Inflammatory macrophage treated with lipopolysaccharide for 4 hours (primary cell): ENCODE measurements around the gene ZNRF3.
"Not testable (repeated sequence)": the region's sequence is repeated elsewhere in the genome, so short reads cannot be mapped to it uniquely, and the experiment has no call there.

ENCODE experiments used
- DNase-seq: peaks from one replicate; pipeline ENCODE4 v3.0.0-alpha.2; 2020

Gene ZNRF3

GRCh38 chr22:28882878-28883656 lies at the start of gene ZNRF3:
Gene ZNRF3 (plus strand): TSS chr22:28883572. CDS start chr22:28883767, 195 bp downstream.
- peak; percentile 93 for DNase-seq

- no peak for DNase-seq
Measured at GRCh38 chr22:28835630-28836189, 47.7 kb upstream of the ZNRF3 start.

GRCh38 chr22:28837640-28838039 lies 45.7 kb upstream of the ZNRF3 start:
- DNase-seq = no peak

DNA sequence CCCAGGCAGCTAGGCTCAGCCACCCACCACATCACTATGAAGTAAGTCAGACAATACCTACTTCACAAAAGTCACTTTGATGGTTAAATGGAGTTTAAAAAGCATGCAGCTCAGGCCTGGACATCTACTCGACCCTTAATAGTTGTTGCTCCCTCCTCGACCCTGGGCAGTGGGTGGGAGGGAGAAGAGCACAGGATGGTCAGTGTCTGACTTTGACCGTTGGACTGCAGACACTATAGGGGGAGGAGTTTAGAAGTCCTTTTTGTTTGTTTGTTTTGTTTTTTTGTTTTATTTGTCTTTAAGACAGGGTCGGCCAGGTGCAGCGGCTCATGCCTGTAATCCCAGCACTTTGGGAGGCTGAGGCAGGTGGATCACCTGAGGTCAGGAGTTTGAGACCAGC lies 44.4 kb upstream of the ZNRF3 start:
- DNase-seq = no peak

GRCh38 chr22:28841111-28841510 lies 42.3 kb upstream of the ZNRF3 start:
- DNase-seq = no peak

DNA sequence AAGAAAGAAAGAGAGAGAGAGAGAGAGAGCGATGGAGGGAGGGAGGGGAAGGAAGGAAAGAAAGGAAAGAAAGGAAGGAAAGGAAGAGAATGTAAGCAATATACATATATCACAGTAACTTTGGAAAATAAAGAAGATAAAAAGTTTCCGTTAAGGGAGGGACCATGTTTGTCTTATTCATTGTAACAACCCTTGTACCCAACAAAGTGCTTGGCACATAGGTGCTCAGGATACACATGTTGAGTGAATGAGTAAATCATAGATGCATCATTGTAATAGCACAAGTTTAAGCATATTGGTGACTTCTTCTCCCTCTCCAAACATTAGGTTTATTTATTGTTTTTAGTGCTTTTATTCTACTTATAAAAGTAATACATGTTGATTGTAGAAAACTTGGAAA lies 39.7 kb upstream of the ZNRF3 start:
- no peak for DNase-seq

DNA sequence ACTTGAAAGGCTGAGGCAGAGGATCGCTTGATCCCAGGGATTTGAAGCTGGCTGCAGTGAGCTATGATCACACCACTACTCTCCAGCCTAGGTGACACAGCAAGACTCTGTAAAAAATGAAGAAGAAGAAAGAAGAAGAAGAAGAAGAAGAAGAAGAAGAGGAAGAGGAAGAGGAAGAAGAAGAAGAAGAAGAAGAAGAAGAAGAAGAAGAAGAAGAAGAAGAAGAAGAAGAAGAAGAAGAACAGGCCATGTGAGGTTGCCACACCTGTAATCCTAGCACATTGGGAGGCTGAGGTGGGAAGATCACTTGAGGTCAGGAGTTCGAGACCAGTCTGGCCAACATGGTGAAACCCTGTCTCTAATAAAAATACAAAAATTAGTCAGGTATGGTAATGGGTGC lies 39.1 kb upstream of the ZNRF3 start:
- not testable (repeated sequence) for DNase-seq

DNA sequence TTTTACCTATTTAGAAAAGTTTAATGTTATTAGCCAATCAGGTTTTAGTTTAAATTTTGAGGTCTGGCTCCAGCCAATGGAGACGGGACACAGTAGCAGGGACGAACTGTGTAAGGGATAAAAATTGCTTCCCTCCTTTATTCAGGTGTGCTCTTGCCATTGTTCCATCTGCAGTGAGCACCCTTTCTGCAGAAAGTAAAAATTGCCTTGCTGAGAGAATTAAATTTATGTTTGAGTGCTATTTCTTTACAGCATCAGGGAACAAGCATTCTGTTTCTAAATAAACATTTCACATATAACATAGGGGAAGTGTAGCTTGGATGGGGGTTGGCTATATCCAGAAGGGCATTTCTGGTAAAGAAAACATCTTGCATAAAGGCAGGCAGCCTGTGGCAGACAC lies 36.4 kb upstream of the ZNRF3 start:
- DNase-seq = no peak

- DNase-seq = peak; percentile 44
Measured at GRCh38 chr22:28855355-28856094, 27.8 kb upstream of the ZNRF3 start.

DNA sequence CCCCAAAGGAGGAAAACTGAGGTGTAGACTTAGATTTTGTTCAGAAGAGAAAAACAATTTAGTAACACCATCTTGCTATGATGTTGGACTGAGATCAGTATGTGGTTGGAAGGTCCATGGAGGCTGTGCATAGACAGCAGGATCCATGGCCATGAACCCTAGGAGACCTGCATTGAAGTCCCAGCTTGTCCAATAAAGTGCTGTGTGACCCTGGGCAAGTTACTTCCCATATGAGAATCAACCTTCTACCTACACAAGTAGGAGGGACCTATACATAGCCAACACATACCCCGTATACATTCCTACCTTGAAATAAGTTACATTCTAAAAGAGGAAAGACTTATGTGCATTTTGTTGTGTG lies 27.3 kb upstream of the ZNRF3 start:
- DNase-seq = no peak

- DNase-seq = no peak
Measured at GRCh38 chr22:28857288-28857687, 26.1 kb upstream of the ZNRF3 start.

GRCh38 chr22:28864878-28865596 lies 18.3 kb upstream of the ZNRF3 start:
- no peak for DNase-seq

DNA sequence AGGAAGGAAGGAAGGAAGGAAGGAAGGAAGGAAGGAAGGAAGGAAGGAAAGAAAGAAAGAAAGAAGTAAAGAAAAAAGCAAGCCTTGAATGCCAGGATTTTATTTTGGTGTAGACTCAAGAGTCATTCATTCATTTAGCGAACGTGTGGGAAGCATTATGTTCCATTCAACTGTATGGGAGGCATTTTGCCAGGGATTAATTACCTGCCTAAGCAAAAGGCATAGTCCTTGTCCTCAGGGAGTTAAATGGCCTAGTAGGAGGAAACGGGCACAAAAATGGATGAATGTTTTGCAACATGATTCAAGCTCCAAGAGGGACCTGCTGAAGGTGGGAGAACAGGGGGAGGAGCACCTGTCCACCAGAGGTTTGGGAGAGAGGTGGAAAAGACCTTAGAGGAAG lies 16.2 kb upstream of the ZNRF3 start:
- DNase-seq = no peak

DNA sequence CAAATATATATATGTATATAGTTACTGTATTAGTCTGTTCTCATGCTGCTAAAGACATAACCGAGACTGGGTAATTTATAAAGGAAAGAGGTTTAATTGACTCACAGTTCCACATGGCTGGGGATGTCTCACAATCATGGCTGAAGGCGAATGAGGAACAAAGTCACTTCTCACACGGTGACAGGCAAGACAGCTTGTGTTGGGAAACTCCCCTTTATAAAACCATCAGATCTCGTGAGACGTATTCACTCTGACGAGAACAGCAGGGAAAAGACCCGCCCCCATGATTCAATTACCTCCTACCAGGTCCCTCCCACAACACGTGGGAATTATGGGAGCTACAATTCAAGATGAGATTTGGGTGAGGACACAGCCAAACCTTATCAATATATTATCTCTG lies 15.0 kb upstream of the ZNRF3 start:
- DNase-seq = peak; percentile 94

- DNase-seq = no peak
Measured at GRCh38 chr22:28869736-28870135, 13.6 kb upstream of the ZNRF3 start.

- no peak for DNase-seq
Measured at GRCh38 chr22:28873183-28873963, 10.0 kb upstream of the ZNRF3 start.

DNA sequence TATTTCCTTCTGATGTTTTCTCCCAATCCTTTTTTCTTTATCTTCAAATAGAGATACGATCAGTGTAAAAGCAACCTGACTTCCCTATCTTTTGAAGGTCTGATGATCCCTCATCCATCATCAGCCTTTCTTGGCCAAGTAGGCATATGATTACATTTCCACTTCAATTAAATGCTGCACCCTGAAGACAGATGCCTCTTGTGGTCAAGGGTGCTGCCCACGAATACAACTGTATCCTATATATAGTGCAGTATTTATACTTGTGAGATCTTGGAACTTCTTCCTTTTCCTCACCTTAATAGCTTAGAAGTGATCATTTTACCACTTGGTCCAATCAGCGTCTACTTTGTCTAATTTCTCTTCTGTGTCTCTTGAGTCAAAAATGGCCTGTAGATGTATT lies 9.3 kb upstream of the ZNRF3 start:
- DNase-seq = no peak

GRCh38 chr22:28874811-28875320 lies 8.5 kb upstream of the ZNRF3 start:
- DNase-seq = no peak

DNA sequence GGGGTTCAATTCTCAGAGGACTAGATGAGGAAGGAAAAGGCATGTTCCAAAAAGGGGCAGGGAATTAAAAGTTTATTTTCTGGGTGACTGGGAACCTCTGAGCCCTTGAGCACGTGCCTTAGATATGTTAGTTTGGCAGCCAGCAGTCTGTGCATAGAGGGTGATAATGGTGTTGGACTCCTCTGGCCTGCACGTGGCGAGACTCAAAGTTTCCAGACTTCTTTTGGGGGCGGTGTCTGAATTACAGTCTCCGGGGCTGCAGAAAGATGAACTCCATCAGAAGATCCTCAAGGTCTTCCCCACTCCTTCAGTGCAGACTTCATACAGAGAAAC lies 861 bp upstream of the ZNRF3 start:
- no peak for DNase-seq

DNA sequence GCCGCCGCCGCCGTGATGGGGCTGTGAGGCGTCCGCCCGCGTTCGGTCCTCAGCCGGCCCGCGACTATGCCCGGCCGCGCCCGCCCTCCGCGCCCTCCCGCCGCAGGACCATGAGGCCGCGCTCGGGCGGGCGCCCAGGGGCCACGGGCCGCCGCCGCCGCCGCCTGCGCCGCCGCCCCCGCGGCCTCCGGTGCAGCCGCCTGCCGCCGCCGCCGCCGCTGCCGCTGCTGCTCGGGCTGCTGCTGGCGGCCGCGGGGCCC lies 215 bp downstream of the ZNRF3 start:
- DNase-seq = no peak

- DNase-seq = peak; percentile 15
Measured at GRCh38 chr22:28883917-28884746, 760 bp downstream of the ZNRF3 start.

DNA sequence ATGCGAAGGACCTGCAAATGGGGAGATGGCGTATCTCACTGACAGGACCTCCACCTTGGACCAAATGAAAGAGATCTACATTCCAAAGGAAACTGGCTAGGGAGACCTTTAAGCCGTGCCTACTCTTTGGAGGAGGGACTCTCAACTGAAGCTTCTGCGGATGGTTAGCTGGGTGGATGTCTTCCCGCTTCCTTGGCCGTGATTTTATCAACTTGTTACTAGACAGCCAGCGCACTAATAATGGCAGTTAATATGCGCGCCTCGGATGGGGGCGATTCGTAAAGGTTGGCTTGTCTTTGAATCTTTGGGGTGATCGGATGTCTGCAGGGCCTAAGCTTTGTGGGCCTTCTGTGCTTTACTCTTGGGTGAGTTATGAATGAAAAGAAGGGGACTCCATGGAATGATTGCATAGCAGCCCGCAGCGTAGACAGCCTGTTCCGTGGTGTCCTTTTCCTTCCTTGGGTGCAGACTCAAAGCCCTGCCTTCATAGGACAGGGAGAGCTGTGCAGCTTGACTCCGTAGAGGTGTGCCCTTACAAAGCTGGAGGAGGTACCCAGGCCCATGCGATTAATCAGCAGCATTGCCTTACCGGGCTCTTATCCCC lies 1.5 kb downstream of the ZNRF3 start:
- DNase-seq = no peak
